ENCODE data around the gene MYRIP.
"Not testable (repeated sequence)": the region's sequence is repeated elsewhere in the genome, so short reads cannot be mapped to it uniquely, and the experiment has no call there.

MYRIP gene

GRCh38 chr3:40243056-40243455, 433.6 kb downstream of the MYRIP start:
- no peak for DNase-seq

GRCh38 chr3:40247714-40248454, 438.5 kb downstream of the MYRIP start:
- DNase-seq = no peak

GRCh38 chr3:40248591-40248990, 439.2 kb downstream of the MYRIP start:
- DNase-seq = no peak

- no peak for DNase-seq
These were observed 439.8 kb downstream of the MYRIP start for GRCh38 chr3:40249168-40249567.

- DNase-seq = no peak
These were observed 445.1 kb downstream of the MYRIP start for GRCh38 chr3:40254491-40254890.

GRCh38 chr3:40254891-40255290, 445.5 kb downstream of the MYRIP start:
- no peak for DNase-seq

GRCh38 chr3:40255532-40255931, 446.1 kb downstream of the MYRIP start:
- DNase-seq = no peak

- DNase-seq = no peak
These were observed 448.7 kb downstream of the MYRIP start for GRCh38 chr3:40258064-40258463.

- DNase-seq = no peak
These were observed 449.1 kb downstream of the MYRIP start for GRCh38 chr3:40258555-40258954.

- DNase-seq = no peak
These were observed 452.9 kb downstream of the MYRIP start for GRCh38 chr3:40262331-40262730.

GRCh38 chr3:40264451-40264850, 455.0 kb downstream of the MYRIP start:
- DNase-seq = no peak

GRCh38 chr3:40265181-40265580, 455.8 kb downstream of the MYRIP start:
- DNase-seq = no peak

GRCh38 chr3:40267937-40268724, 458.7 kb downstream of the MYRIP start:
- no peak for DNase-seq

- DNase-seq = no peak
These were observed 459.6 kb downstream of the MYRIP start for GRCh38 chr3:40268802-40269524.

GRCh38 chr3:40278791-40279190, 469.4 kb downstream of the MYRIP start:
- no peak for DNase-seq

- no peak for DNase-seq
These were observed 472.6 kb downstream of the MYRIP start for GRCh38 chr3:40281995-40282394.

- not testable (repeated sequence) for DNase-seq
These were observed 473.6 kb downstream of the MYRIP start for GRCh38 chr3:40283057-40283456.

GRCh38 chr3:40287248-40287647, 477.8 kb downstream of the MYRIP start:
- no peak for DNase-seq

- DNase-seq = peak in 1 of 2 donors; percentile 6
These were observed 481.0 kb downstream of the MYRIP start for GRCh38 chr3:40290396-40290795.

- DNase-seq = no peak
These were observed 482.1 kb downstream of the MYRIP start for GRCh38 chr3:40291471-40291870.

- no peak for DNase-seq
These were observed 483.4 kb downstream of the MYRIP start for GRCh38 chr3:40292637-40293349.

GRCh38 chr3:40294434-40294833, 485.0 kb downstream of the MYRIP start:
- DNase-seq = no peak

GRCh38 chr3:40298075-40298474, 488.7 kb downstream of the MYRIP start:
- no peak for DNase-seq

All from activated CD4-positive, alpha-beta T cell treated with anti-CD3 and anti-CD28 coated beads for 4 hours (primary cell).